GM21447 (cell line): ENCODE data around the gene MACROD2.
A peak's percentile ranks its signal among the peaks of the same experiment; 100 is the strongest.

Experiments used
- ATAC-seq: cut with Tn5 transposase; IDR thresholded peaks from one replicate; pipeline ENCODE4 v1.9.1; 2021; ENCODE audit not compliant: unreplicated experiment

Gene MACROD2

GRCh38 chr20:14838663-14839628, 843.6 kb downstream of the MACROD2 start:
- ATAC-seq: peak; percentile 82

DNA sequence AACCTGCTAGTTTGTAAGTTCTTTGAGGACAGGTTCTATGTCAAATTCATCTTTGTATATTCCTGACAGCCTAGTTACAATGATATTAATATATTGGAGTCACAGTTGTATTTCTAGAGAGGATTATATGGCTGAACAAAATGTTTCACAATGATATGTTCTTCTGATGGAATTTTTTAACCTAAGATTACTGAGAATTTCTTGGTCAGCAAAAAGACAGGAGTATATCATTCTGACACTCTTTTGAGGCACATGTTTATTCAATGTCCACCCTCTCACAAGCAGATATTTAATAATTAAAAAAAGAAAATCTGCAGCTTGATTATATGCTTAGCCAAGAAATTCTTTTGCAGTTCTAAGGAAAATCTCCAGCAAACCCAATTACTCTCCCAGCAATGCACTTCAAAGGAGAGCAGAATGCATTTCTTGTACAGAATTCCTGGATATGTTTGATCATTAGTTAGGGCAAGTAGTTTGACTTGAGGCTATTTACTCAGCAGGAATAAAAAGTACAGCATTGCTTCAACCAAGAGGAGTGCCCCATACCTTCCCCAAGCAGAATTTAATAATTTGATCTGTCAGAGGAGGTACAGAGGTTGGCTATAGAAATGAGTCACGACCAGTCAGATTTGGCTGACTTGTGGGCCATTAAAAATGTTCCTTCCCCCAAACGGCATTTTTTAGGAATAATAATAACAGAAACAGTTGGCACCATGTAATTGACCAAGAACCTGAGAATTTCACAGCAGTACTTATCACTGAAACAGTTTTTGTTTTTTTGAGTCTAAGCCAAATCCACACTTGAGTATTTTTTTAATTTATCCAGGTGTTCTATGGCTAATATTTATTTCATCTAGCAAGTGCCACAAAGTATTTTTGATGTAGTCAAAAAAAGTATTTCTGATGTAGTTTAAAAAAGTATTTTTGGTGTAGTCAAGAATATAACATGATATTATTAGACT, 850.2 kb downstream of the MACROD2 start:
- no peak for ATAC-seq

- no peak for ATAC-seq
These were observed 853.5 kb downstream of the MACROD2 start for GRCh38 chr20:14848806-14849205.

GRCh38 chr20:14853079-14853478, 857.8 kb downstream of the MACROD2 start:
- no peak for ATAC-seq

- ATAC-seq: no peak
These were observed 859.9 kb downstream of the MACROD2 start for GRCh38 chr20:14855171-14855570.

DNA sequence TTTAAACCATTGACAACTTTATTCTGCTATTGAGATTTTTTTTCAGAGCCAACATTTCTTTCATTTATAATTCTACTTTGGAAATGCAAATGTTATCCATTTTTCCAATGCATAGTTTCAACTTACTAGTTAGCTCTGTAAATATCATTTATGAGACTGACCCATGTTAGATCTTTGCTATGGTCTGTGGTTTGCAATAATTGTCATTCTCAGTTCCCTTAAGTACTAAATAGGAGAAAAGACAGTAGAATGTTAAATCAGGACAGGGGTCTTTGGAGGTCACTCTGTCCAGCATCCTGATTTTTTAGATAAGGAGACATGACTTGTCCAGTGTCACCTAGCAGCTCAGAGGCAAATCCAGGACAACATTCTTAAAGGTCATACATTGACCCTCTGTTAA, 864.3 kb downstream of the MACROD2 start:
- no peak for ATAC-seq

DNA sequence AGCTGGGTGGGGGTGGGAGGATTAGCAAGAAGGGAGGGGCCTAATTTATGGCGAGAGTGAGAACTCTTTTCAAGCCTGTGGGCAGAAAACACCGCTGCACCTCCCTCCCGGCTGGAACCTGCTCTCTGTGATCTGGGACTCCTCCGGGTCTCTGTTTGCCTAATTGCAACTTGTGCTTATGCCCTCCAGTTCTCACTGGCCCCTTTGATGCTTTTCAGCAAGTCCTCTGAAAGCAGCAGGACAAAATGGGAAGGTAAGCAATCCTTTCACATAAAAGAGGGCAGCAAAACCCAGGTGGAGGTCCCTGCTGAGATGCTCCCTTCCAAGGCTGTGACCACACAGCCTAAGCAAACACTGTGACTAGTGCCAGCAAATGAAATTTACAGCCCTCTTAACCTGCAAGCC, 865.1 kb downstream of the MACROD2 start:
- ATAC-seq: no peak

GRCh38 chr20:14861028-14861699, 865.8 kb downstream of the MACROD2 start:
- no peak for ATAC-seq

DNA sequence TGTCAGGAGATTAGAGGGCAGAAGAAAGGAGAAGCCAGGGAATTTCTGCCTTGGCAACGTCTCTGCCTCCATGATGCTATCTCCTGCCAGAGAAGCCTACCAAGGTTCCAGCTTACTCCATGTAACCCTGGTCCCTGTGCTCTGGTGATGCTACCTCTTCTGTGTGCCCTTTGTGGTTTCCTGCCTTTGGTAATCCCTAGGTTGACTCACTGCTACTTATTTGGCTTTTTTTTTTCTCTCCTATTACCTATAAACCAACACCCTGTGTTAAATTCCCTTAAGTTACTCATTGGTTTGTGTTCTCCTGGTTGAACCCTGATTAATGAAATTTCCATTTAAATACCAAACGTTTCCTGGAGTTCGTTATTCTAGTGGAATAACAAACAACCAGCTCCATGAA, 869.9 kb downstream of the MACROD2 start:
- ATAC-seq: no peak

DNA sequence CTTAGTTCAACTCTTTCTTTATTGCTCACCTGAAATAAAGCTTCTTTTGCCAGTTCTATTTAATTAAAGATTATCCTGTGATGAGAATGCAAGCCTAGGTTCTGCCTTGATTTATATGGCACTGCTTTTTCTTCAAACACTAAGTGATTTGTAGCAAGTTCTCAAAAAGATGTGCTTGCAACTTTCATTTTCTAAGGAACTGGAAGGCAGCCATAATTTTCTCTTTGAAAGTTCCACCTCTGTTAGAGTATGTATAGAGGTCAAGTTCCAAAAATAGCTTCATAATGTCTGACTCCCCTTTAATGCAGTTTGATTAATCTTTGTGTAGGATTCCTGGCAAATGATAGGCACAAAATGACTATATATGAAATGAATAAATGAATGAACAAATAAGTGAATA, 870.4 kb downstream of the MACROD2 start:
- no peak for ATAC-seq

DNA sequence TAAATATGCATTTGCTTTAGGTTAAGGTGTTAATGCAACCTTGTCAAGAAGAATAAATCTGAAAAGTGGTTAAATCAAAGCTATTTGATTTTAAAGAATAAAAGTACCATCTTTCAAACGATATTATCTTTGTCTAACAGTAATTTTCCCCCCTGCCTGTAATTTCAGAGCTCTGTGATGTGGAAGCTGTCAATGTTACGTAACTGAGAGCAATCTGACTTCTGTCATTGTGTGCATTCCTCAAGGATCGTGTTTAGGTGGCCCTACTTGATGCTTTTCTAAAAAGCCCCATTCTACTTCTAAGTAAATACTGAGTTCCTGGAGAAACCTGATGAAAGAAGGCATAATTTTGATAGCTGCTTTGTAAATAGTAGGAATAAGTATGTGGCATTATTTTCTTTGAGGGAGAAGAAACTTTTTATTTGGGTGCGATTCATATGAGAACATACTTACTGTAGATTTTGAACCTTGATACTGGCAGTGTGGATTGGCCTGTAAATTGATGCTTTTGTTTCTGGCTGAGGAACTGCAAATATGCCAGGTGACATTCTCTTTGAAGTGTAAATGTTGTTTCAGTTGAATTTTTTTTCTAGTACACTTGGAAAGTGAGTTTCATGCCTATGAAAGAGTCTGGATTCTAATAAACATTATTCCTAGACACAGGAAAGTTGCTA, 871.7 kb downstream of the MACROD2 start:
- ATAC-seq: no peak

DNA sequence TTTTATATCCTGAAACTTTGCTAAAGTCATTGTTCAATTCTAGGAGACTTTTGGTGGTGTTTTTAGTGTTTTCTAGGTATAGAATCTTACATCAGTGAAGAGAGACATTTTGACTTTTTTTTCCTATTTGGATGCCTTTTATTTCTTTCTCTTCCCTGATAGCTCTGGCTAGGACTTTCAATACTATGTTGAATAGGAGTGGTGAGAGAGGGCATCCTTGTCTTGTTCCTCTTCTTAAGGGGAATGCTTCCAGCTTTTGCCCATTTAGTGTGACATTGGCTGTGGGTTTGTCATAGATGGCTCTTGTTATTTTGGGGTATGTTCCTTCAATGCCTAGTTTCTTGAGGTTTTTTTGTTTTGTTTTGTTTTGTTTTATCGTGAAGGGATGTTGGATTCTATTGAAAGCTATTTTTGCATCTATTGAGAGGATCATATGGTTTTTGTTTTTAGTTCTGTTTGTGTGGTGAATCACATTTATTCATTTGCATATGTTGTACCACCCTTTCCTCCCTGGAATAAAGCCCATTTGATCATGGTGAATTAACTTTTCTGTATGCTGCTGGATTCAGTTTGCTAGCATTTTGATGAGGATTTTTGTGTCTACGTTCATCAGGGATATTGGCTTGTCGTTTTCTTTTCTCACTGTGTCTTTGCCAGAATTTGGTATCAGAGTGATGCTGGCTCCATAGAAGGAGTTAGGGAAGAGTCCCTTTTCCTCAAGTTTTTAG, 882.1 kb downstream of the MACROD2 start:
- ATAC-seq: no peak

DNA sequence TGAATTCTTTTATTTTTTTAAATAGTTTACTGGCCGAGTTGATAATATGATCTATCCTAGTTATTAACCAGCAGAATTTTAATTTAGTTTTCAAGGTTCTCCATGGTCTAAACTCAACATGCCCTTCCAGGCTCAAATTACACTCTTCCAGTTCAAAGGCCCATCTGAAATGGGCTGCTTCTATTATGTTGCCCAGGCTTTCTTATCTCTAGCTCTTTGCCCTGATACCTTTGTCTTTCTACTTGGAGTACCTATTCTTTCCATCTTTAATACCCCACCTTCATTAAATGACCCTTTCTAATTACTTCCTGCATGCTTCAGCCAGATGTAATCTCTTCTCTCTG, 883.3 kb downstream of the MACROD2 start:
- ATAC-seq: no peak

DNA sequence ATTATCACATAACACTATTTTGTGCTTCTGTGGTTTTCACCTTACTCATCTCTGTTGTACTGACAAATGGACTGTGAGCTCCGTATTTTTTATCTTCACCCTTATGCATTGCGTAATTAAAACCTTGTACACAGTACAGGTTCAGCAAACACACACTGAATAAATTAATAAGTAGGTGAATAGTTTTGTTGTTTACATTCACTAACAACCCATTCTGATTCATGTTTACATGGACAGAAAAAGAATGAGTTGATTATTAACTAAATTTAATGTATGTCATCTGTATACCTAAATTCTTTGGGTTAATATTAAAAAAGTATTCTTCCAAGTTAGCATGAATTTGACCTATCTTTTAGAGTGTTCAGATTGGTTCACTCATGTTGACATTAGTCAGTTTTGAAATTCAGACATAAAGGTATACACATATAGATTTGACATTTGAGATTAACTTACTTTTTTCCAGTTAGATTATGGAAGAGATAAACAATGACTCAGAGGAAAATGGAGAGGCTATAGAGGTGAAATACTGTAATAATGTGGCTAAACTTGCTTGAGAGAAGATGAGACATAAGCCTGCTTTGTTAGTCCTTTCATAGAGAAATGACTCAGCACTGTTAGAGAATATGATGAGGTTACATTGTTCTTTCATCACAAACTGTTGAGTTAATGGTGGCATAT, 883.8 kb downstream of the MACROD2 start:
- ATAC-seq: peak; percentile 61

DNA sequence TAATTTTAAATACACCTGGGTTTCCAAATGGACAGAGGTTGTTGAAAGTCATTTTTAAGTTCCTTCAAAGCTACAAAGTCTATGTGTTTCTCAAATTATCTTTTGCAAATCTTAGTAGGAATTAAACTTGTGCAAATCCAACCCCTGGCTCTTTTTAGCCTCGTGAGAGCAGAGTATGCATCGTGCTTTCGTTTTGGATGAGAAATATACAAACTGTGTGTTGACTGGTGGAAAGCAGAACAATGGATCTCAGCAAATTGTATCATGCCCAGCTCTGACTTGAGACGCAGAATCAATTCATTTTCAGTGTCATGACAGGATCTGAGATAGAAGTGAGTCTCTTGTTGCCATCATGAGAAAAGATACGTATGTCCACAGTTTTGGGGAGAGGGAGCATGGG, 884.5 kb downstream of the MACROD2 start:
- ATAC-seq: no peak

DNA sequence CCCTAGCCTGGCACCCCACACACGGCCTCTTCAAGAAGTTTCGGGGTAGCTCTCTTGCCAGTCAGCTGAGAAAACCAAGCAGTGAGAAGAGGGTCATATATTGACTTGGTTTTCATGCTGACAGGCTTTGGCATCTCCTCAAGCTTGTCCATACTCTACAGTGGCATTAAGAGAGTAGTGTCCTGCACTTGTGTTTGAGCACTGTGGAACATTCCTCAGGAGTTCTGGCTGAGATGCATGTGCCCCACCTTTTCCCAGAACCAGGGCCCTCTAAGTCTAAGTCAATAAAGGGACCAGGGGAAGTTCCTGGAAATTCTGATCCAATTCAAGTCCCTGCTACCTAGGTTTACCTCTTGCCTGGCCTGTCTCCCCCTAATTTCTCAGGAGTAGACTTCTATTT, 886.2 kb downstream of the MACROD2 start:
- no peak for ATAC-seq

- no peak for ATAC-seq
These were observed 886.8 kb downstream of the MACROD2 start for GRCh38 chr20:14882157-14882556.

DNA sequence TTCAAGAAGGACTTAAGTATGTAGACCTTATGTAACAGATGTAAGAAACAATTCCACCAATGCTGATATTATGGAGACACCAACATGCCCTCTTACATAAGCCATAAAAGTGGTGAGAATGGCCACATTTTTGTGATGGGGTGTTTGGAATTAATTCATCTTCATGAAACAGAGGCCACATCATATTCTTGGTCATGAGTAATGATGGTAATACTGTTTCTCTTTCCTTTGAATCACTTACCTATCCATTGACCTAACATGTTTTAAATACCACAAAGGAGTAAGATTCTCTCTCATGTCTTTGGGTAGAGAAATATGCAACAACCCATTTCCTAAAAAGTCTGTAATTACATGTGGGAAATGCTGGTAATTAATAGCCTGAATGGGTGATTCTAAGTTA, 887.5 kb downstream of the MACROD2 start:
- ATAC-seq: no peak

- no peak for ATAC-seq
These were observed 888.0 kb downstream of the MACROD2 start for GRCh38 chr20:14883324-14883723.
